HG02884 (cell line): Measurements from ENCODE around the gene RGPD4.
"Not testable (repeated sequence)": the region's sequence is repeated elsewhere in the genome, so short reads cannot be mapped to it uniquely, and the experiment has no call there.

ENCODE experiments used
- ATAC-seq: cut with Tn5 transposase; IDR thresholded peaks from one replicate; pipeline ENCODE4 v1.9.1; 2021; ENCODE audit warnings: mild to moderate bottlenecking, moderate library complexity; ENCODE audit not compliant: unreplicated experiment

RGPD4 gene

DNA sequence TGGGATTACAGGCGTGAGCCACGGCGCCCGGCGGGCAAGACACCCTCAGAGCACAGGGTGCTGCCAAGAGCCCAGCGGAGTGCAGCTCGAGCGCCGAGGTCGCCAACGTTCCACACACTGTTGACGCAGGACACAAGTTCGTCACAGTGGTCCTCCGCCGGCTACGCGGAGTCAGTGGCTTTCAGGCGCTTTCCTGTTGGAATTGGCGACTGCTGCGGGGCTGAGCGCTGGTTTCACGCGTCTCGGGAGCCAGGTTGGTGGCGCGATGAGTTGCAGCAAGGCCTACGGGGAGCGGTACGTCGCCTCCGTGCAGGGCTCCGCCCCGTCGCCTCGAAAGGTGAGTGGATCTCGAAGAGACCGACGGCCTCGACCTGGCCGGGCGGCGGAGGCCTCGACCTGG is at the start of gene RGPD4:
Gene RGPD4, plus strand, starts transcription at position 144 of the 400 bp plus-strand sequence. Its CDS starts 122 bp downstream, at position 266.
- ATAC-seq, result not testable (repeated sequence)

DNA sequence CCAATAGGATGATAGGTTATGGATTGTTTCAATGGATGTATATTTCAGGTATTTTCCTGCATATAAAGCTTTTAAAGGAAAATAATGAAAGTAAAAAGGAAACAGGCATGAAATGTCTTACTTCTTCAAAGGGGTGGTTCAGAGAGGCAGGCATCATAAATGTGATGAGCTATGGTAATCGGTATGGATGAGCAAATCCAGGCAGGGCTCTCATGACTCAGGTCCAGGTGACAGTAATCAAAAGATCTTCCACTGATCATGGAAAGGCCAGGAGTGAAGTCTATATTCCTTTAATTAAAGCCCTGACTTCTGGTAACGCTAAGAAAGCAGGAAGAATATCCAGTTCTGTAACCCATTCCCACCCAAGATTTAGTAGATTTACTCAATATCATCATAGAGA is 48.7 kb upstream of the RGPD4 start:
- ATAC-seq, result no peak

DNA sequence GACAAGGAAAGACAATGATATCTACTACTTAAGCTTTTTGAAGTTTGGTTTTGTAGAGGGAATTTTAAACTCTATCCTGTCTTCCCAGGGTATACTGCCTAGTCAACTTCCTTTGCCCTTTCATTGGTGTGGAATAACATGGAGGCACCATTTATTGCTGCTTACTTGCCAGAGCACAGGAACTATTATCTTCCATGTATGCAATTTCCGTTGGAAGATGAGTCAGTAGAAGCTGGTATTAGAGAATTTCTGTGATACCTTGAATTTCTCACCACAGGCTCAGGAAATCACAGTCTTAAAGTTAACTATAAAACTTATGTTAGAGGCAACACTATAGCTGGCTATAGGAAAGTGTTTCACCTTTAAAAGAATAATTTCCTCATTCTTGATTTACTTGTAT is 40.9 kb upstream of the RGPD4 start:
- ATAC-seq, result no peak

DNA sequence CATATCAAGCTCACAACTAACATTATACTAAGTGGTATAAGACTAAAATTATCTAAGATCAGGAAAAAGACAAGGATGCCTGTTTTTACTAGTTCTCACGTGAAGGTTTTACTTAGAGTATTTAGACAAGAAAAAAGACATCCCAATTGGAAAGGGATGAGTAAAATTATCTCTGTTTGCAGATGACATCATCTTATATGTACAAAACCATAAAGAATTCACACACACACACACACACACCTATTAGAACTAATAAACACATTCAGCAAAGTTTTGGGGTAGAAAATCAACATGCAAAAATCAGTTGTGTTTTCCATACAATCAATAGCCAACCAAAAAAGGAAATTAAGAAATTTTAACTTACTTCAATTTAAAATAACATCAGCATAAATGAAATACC is 35.9 kb upstream of the RGPD4 start:
- ATAC-seq, result no peak

DNA sequence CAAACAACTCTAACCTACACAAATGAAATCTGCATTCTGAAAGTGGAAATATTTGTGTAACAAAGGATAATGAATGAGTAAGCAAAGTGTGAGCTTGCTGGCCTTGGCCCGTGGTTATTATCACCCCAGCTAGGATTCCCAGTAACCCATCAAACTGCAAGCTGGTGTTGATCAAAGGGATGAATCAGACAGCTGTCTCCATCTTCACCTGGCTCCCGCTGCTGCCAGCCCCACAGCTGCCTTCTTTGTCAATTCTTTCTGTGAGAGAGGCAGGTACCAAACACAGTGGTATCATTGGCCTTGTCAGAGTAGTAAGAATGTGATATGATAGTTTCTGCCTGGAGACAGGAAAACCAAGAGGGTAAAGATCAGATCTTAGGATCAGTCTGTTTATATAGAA is 25.2 kb upstream of the RGPD4 start:
- ATAC-seq, result no peak

DNA sequence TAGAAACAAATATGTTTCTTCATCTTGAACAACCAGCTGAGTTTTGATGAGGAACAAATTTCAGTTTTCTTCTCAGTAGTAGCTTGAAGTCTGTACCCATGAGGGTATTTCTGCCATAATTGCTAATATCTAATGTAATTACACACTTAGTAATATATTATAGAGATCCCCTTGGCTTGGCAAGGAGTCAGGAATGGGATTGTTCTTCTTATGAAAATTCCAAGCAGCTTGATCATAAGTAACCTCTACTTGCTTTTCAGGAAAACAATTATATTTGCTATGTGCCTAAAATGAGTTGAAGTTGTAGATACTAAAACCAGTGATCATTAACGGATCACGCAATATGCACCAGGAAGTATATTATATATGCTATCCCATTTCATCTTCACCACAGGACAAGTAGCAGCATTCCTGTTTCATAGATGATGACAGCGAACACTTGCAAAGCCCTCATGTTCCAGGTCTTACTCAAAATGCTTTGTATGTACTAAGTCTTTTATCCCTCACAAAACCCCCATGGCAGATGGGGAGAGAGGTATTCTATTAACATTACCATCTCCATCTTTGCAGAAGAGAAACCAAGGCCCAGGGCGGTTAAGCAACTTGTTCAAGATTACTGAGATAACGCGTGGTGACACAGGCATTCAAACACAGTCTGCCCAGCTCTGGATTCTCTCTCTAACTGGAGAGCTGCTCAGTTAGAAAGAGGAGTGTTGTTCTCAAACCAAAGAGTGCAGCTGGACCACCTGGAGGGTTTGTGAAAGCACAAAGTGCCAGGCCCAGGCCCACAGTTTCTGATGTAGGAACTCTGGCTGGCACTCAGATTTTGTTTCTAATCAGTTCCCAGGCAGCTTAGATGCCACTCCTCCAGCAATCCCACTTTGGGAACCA is 21.8 kb upstream of the RGPD4 start:
- no peak for ATAC-seq

DNA sequence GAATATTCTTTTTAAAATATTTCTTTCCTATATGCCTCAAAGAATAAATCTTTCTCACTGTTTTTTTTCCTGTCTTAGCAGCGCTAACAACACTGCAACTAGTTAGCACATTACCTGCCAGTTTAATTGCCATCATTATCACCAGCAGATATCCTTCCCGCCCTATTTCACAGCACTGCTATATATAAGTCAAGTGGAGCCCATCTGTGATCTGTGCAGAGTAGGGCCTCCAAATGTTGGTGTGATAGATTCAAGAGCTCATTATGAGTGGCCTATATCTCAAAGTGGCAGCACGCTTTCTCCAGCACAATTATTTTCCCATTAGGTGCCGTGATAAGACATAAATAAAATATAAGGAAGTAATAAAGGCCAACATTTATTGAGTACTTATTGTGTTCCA is 19.8 kb upstream of the RGPD4 start:
- no peak for ATAC-seq

DNA sequence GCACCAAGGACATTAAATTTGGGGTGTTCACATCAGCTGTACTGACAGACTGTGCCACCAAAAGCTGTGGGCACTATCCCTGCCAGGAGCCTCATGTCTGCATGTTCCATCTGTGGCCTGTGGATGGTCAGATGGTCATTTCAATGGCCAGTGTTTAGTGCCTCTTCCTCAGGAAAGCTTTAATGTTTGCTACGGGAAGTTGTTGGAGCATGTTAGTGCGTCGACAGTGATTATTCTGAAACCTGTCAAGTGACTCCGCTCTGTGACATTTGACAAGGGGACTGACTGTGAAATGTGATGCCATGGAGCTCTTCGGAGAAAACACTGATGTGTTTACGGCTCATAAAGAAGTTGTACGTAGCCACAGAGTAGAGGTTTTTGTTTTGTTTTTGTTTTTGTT is 18.7 kb upstream of the RGPD4 start:
- no peak for ATAC-seq

DNA sequence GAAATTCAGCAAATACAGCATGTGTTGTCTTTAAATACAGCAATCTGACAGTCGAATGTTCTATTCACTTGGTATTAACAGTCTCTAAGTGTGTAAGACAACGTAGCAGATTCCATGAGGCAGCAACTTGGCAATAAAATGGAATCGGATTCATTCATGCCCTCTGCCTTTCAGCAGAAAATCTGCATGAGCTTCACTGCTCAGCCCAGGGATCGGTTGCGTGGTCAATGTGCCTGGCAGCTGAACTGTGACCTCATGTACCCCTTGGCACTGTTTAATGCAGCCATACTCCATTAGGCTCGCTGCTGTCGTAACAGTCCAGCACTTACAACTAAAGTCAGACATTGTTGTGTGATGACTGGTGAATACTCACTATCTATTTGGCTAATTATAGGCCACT is 17.7 kb upstream of the RGPD4 start:
- ATAC-seq, result no peak

DNA sequence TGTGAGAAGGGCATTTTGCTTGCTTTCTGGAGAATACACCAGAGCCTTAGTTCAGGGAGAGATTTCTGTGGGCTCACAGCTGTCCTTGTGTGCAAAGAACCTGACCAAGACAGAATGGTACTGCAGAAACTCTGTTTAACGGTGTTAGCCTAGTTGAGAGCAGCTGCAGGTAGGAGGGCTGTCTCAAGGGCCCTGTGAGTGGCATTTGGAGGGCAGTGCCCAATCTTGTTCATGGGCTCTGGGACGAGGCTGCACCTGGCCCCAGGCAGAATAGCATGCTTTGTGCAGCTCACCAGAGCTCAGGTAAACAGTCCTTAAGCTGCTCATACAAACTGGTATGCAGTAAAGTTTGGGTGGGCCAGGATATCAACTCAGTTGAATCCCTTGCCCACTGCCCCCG is 16.9 kb upstream of the RGPD4 start:
- ATAC-seq, result no peak

DNA sequence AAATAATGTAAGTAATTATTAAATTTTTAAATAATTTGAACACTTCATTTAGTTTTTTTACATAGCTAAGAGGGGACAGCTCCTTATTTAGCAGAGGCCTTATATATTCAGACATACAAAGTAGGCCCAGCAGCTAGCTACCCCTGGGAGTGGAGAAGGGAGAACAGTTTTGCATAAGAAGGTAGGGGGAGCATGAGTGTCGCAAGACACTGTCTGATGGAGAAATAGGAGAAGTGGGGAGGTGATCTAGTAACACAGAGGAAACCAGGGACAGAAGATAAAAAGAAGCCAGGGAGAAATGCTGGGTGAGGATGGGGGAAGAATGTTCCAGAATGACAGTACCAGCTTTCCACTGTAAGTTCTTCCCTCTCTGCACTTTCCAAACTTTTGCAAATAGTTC is 16.0 kb upstream of the RGPD4 start:
- no peak for ATAC-seq

DNA sequence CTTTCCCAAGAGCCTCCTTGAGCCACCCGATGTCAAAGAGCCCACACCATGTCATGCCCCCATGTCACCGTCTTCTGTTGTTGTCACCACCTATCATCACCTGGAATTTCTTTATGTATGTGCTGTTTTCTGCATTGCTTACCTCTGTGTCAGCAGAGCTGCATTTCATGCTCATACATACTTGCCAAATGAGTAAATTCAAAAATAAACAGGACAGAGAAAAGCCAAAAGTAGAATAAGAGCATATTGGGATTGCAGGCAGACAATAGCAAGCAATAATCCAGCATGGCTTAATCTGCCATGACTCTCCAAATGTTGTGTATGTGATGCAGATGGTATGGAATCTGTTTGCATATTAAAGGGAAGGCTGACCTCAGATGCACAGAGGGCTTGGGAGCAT is 15.3 kb upstream of the RGPD4 start:
- ATAC-seq, result no peak

DNA sequence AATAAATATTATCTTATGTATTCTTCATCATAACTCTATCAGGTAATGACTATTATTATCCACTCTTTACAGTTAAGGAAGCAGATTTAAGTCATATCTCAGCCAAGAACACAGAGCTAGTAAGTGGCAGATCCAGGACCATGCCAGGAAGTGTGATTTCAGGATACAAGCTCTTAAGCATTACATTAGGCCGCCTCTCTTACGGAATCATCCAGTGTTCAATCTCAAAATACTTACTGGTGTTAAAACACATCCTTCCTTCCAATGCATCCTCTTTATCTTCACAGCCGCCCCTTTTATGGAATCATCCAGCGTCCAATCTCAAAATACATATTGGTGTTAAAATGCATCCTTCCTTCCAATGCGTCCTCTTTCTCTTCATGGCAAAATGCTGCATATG is 14.7 kb upstream of the RGPD4 start:
- no peak for ATAC-seq

DNA sequence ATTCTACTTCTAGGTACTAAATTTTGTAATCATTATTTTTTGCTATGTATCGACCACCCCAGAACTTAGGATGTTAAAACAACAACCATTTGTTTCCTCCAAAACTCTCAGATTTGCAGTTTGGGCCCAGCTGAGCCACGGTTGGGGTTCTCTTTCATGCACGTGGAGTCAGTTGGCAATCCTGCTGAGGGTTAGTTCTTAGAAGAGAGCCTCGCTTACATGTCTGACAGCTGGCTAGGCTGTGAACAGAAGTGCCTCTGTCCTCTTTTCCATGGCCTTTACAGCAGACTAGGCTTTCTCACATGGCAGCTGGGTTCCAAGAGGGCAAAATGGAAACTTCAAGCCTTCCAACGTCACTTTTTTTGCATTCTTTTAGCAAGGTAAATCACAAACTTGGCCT is 9.3 kb upstream of the RGPD4 start:
- ATAC-seq, result no peak

DNA sequence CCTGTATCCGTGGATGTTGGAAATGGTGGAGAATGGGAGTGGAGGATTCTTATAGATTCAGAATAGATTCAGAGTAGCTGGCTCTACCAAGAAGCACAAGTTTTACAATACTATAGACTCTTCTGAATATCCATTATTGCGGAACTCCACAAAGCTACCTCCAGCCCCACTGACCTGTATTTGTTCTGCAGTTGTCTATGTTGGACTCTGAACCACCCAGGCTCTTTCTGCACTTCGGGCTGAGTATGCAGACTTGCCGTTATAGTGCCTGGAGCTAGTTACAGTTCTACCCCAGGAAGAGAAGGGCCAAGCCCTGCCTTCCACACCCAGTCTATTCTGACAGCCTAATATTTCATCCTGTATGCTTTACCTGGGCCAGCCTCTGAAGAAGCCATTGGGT is 4.4 kb upstream of the RGPD4 start:
- ATAC-seq, result no peak

DNA sequence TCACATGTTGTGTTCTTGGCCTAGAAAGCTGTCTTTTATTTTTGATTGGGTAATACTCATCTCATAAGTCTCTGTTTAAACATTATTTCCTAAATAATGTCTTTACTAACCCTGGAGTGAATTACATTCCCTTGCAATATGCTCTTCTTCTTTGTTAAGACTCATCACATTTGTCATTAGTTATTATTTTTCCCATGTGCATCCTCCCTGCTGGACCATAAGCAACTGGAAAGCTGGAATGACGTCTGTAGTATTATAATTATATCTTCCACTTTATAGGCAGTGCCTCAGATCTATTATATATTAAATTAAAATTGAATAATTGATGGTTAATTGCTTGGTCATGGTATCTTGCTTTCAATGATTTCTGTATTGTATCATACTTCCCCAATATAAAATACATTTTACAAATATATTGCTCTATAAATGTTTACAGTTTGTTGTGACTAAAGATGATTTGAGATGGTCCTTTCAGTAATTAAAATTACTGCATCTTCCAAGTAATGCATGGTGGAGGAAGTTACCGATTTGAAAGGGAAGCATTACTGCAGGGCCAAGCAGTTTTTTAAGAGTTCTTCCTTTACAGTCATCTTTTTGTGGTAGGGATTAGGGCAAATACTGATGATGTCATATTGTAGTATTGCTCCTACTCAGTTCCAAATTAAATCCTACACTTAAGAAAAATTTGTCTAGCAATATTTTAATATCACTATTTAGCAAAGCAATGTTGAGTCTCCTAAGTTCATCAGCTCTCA is 2.1 kb upstream of the RGPD4 start:
- ATAC-seq, result no peak

DNA sequence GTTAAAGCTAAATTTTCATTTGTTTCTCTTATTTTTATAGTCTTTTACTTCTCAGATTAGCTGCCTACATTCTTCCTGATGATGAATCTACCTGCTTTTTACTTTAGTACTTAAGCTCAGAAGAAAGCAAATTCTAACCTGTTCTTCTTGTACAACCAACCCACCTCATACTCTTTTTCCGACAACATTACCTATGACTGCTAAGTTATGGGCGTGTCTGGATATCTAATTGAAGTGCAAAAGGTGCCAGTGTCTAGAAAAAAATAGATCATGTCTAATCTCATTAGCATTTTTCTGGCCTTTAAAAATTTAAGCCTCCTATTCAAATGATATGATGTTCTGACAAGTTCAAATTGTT is 1.5 kb upstream of the RGPD4 start:
- no peak for ATAC-seq

DNA sequence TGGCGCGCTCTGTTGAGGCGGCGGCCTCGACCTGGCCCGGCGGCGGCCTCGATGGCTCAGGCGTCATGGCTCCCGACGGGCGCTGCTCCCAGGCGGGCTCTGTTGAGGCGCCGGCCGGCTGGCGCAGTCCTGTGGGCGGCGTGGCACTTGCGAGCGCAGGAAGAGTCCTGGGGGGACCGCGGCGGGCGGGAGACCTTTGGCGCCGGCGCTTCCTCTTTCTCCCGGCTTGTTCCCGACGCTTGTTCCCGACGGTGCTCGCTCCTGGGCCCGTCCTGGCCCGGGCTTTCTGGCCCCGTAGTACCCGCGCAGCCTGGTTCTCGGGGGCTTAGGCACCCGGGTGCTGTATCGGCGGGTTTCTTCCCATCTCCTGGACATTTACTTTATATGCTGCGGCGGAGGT is 2.8 kb downstream of the RGPD4 start:
- ATAC-seq, result not testable (repeated sequence)

DNA sequence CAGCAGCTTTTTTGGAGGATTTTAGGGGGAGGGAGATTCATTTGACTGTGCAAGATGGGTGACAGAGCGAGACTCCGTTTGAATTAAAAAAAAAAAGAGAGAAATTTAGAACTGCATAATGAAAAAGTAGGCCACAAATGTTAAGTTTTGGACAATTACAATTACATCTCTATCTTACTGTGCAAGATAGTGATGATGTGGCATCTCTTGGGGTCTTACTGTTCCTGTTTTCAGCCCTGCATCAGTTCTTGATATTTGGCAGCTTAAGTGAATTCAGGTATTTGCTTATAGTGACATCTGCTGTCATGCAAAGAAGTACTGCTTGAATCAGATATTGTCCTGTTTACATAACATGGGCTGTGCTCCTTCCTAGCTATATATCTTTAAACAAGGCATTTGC is 6.5 kb downstream of the RGPD4 start:
- ATAC-seq, result not testable (repeated sequence)

DNA sequence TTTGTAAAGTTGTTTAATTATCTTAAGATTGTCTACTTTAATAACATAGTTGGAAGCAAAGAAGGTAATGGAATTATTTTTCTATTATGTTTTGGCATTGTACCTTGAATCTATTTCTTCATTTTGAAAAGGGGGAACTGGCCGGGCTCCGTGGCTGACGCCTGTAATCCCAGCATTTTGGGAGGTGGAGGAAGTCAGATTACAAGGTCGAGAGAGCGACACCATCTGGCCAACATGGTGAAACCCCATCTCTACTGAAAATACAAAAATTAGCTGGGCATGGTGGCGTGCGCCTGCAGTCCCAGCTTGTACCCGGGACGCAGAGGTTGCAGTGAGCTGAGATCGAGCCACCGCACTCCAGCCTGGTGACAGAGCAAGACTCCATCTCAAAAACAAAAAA is 6.9 kb downstream of the RGPD4 start:
- ATAC-seq, result not testable (repeated sequence)

DNA sequence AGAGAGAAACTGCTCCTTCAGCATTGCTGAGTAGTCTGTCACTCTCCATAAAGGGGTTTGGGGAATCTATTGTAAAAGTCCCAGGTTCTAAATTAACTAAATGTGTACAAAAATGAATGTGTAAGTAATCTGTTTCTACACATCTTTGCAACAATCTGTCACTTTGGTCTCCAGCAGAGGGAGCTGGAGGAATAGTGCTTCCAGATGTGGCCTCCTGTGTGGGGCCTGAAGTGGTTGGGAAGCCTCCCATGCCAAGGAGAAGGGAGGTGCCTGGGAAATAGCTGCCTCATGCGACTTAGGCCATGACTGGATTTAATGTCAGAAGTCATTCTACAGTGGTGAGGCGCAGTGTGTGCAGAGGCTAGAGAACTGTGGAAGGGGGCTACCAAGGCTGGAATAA is 89.4 kb downstream of the RGPD4 start:
- ATAC-seq, result not testable (repeated sequence)

DNA sequence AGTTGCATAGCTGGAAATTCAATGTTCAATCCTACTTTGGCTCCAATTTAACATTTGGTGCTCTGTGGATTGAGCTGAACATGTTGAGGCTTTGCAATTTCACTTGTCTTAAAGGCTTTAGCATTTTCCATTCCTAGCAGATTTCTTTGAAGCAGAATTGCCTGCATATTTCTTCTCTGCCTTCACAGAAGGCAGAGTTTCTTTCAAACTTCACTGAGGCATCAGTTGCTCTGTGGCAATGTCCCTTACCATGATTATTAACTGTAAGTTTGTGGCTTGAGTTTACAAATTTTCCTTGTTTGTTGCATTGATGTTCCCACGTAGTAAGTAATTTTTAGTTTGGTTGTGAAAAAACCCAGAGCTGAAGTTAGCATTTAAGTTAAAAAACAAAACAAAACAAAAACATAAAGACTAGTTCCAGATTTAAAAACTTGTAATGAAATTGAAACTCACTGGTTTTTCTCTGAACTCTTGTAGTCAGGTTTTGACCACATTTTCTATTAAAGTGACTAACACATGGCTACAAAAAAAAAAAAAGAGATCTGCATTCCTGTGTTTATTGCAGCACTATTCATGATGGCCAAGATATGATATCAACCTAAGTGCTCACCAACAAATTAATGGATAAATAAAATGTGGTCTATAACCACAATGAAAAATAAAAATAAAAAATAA is 90.1 kb downstream of the RGPD4 start:
- not testable (repeated sequence) for ATAC-seq
